ENCODE measurements around the gene LMAN1L.
A peak's percentile ranks its signal among the peaks of the same experiment; 100 is the strongest.

The LMAN1L gene

DNA sequence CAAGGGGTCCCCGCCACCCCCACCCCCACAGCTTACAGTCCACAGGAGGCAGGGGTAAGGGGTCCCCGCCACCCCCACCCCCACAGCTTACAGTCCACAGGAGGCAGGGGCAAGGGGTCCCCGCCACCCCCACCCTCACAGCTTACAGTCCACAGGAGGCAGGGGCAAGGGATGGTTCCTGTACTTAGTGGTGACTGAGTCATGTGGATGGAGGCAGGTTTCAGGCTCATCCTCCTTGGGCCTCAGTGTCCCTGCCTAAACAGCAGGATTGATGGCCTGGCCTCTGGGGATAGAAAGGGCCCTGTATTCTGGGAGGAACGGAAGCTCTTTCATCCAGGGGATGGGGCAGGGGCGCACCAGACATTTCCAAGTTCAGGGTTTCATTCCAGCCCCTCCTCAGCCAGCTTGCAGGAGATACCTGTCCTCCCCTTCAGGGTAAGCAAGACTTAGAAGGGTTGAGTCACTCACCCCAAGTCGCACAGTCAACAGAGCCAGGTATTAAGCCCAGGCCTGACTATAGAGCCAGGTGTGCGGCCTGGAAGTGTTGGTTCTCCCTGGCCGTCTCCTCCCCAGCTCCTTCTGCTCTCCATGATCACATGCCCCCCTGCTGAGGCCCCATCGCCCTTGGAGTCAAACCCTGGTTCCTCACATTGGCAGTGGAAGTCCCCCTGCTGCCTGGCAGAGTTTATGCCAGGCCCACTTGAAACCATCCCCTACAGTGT is 18.2 kb upstream of the LMAN1L start:
- DNase-seq = no peak

DNA sequence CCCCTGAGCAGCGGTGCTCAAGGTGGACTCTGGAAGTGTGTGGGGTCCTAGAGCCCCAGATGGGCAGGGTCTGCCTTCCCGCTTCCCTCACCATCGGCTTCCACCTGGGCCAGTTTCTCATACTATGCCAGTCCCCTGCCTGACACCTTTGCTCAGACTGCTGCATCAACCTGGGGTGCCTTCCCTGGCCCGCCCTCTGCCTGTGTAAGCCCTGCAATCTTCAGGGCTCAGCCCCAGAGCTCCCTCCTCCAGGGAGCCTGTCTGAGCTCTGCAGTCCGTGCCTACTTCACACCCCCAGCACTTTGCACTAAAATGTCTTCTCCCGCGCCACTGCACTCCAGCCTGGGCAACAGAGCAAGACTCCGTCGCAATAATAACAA is 17.7 kb upstream of the LMAN1L start:
- no peak for DNase-seq

DNA sequence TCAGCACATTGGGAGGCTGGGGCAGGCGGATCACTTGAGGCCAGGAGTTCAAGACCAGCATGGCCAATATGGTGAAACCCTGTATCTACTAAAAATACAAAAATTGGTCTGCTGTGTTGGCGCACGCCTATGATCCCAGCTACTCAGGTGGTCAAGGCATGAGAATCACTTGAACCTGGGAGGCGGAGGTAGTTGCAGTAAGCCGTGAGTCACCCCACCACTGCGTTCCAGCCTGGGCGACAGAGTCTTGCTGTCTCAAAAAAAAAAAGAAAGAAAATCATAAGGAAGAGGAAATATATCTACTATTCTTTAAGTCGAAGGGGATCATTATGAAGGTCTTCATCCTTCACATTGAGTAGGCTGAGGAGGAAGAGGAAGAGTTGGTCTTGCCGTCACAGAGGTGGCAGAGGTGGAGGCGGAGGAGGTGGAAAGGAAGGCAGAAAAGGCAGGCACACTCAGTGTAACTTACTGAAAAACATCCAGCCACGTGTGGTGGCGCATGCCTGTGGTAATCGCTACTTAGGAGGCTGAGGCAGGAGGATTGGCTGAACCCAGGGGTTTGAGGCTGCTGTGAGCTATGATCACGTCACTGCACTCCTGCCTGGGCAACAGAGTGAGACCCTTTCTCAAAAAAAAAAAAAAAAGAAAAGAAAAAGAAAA is 16.5 kb upstream of the LMAN1L start:
- DNase-seq = no peak

DNA sequence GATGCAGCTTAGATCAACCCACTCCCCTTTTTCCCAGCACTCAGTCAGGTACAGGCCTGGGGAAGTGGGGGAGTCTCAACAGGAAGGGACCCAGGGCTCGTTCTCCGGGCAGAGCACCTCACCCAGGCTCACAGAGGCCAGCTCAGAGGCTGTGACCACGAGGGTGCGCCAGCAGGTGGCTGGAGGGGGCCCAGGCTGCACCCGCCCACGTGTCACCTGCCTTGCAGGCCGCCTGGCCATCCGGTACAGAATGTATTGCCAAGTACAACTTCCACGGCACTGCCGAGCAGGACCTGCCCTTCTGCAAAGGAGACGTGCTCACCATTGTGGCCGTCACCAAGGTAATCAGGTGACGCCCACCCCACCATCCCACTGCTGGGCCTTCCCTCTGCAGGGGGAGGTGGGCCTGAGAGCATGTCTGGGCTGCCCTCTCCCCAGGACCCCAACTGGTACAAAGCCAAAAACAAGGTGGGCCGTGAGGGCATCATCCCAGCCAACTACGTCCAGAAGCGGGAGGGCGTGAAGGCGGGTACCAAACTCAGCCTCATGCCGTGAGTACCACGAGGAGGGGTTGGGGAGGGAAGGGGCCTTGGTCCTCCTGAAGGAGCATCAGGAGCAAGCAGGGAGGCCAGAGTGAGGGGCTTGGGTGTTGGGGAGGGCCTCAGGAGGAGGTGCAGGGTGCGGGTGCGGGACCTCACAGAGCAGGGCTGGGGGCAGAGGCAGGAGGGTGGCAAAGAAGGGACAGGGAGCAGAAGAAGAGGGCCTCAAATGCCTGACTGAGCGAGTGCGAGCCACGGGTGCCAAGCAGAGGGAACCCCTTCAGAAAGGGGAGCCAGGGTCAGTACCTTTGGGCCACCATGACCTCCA is 14.0 kb upstream of the LMAN1L start:
- no peak for DNase-seq

DNA sequence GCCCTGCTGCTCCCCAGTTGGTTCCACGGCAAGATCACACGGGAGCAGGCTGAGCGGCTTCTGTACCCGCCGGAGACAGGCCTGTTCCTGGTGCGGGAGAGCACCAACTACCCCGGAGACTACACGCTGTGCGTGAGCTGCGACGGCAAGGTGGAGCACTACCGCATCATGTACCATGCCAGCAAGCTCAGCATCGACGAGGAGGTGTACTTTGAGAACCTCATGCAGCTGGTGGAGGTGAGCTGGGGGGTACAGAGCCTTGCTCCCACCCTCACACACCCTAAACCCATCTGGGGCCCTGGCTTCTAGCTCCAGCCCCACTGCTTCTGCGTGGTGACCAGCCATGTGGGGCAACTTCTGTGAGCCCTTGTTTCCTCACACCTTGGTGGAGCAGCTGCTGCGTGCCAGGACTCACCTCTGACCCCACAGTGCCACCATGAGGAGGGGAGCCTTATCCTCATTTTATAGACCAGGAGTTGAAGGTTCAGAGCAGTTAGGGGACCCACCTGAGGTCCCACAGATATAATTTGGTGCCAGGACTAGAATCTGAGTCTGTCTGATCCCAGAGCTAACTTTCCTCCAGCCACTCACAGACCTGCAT is 13.3 kb upstream of the LMAN1L start:
- no peak for DNase-seq

- peak; percentile 41 for DNase-seq
Observed at GRCh38 chr15:74799856-74800558, 12.6 kb upstream of the LMAN1L start.

DNA sequence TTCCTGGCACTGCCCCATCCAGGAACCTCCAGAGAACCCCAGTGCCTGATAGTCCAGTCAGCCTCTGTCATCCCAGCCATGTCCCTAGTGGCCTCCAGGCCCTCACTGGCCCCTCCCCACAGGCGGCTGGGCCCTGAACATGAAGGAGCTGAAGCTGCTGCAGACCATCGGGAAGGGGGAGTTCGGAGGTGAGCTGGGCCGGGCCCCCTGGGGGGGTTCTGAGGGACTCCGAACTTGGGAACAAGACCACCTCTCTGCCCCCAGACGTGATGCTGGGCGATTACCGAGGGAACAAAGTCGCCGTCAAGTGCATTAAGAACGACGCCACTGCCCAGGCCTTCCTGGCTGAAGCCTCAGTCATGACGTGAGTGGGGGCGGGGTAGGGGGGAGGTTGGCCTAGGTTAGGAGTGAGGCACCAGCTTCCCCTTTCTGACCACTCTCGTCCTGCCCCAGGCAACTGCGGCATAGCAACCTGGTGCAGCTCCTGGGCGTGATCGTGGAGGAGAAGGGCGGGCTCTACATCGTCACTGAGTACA is 12.0 kb upstream of the LMAN1L start:
- no peak for DNase-seq

- no peak for DNase-seq
Observed at GRCh38 chr15:74801311-74801997, 11.2 kb upstream of the LMAN1L start.

DNA sequence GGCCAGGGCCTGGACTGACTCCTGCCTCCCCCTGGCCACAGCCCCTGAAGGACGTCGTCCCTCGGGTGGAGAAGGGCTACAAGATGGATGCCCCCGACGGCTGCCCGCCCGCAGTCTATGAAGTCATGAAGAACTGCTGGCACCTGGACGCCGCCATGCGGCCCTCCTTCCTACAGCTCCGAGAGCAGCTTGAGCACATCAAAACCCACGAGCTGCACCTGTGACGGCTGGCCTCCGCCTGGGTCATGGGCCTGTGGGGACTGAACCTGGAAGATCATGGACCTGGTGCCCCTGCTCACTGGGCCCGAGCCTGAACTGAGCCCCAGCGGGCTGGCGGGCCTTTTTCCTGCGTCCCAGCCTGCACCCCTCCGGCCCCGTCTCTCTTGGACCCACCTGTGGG is 10.3 kb upstream of the LMAN1L start:
- DNase-seq = no peak

GRCh38 chr15:74802862-74803447 is 9.7 kb upstream of the LMAN1L start:
- no peak for DNase-seq

GRCh38 chr15:74804935-74805334 is 7.7 kb upstream of the LMAN1L start:
- DNase-seq = no peak

DNA sequence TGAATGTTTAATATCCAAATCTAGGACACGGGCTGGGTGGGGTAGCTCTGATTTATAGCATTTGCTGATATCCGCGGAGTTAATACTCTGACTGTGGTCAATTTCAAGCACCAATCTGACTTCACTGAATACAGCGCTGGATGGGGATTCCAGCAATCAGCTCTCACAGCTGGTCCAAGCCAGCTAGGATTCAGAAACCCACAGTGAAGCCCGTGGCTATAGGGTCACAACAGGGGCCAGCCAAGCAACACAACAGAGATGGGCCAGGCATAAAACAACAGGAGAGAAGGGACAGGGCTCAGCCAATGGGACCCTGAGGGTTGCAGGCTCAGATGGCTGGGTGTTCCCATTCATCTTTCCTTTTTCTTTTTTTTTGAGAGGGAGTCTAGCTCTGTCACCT is 5.4 kb upstream of the LMAN1L start:
- DNase-seq = no peak

DNA sequence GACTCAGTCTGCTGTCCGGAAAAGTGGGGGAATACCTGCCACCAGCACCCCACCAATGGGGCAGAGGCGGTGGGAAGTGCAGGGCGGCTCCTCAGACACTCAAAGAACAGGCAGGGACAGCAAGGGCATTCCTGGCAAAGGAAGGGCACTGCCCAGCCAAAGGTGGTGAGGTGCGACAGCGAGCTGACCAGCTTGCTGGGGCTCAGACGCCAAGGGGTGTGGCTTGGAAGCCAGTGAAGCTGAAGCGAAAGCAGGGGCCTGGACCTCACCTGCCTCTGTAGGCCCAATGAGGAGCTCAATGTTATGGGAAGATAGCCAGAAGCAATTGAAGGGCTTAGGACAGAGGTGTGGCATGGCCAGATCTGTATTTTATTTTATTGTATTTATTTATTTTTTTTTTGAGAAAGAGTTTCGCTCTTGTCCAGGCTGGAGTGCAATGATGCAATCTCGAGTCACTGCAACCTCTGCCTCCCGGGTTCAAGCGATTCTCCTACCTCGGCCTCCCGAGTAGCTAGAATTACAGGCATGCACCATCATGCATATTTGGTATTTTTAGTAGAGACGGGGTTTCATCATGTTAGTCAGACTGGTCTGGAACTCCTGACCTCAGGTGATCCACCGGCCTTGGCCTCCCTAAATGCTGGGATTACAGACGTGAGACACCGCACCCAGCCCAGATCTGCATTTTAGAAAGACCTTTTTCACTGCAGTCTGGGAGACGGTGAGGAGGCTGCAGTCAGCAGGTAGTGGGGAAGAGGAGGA is 4.4 kb upstream of the LMAN1L start:
- DNase-seq = no peak

DNA sequence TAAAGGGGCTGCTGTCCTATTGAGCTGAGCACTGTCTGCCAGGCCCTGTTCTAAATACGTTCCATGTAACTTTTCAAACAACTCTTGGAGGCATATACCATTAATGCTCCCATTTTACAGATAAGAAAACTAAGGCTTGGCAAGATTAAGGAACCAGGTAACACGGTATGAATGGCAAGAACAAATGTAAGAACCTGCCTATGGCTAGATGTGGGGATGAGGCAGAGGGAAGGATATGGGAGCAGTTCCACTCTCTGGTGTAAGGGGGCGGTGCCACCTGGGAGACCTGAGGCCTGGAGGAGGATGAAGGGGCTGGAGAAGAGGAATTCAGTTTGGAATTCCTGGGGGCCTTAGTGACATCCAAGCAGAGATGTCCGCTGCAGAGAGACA is 3.8 kb upstream of the LMAN1L start:
- no peak for DNase-seq

GRCh38 chr15:74809242-74809641 is 3.4 kb upstream of the LMAN1L start:
- DNase-seq = no peak

GRCh38 chr15:74809956-74810355 is 2.7 kb upstream of the LMAN1L start:
- no peak for DNase-seq

- DNase-seq = no peak
Observed at GRCh38 chr15:74815121-74815934, 2.7 kb downstream of the LMAN1L start.

GRCh38 chr15:74815961-74816360 is 3.3 kb downstream of the LMAN1L start:
- DNase-seq = no peak

DNA sequence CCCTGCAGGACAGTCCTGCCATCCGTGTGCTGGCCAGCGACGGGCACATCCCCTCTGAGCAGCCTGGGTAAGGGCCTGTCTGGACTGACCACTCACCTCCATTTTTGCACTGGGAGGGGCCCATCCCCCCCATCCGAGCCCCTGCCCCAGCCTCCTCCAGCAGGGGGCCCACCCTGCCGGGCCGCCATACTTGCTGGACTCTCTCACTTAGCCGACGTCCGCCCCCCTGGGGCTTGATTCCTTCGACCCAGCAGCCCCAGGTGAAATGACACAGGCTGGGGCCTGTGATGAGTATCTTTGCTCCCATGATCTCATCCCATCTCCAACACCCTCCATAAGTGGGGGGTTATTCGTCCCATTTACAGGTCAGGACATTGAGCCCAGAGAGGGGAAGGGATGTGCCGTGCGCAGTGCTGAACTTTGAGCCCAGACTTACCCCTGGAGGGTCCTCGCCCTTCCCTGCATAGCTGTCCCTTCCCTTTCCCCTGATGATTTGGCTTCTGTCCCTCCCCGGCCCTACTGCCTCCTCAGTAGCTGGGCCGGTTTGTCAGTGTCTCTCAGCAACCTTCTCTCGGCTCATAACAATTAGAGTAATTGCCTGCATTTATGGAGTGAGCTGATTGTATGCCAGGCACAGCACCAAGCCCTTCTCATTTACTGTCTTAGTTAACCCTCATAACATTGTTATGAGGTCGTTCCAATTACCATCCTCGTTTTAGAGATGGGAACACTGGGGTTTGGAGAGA is 4.2 kb downstream of the LMAN1L start:
- DNase-seq = no peak

Data from NCI-H526 treated with DMSO at 0.1 percent for 48 hours (cell line).